ENCODE results near the gene ATP5PB.

The ATP5PB gene

GRCh38 chr1:111474106-111474505 lies 24.8 kb downstream of the ATP5PB start:
- no peak for DNase-seq (ENCODE audit: extremely low read depth in 1 of 2, low read depth in 1 of 2)

GRCh38 chr1:111474521-111474920 lies 25.3 kb downstream of the ATP5PB start:
- DNase-seq (ENCODE audit: extremely low read depth in 1 of 2, low read depth in 1 of 2) = no peak

- peak; percentile 25 to 49 for DNase-seq (ENCODE audit: extremely low read depth in 1 of 2, low read depth in 1 of 2)
Measured at GRCh38 chr1:111475701-111476100, 26.4 kb downstream of the ATP5PB start.

- no peak for DNase-seq (ENCODE audit: extremely low read depth in 1 of 2, low read depth in 1 of 2)
Measured at GRCh38 chr1:111476214-111476613, 26.9 kb downstream of the ATP5PB start.

GRCh38 chr1:111476761-111477309 lies 27.6 kb downstream of the ATP5PB start:
- no peak for DNase-seq (ENCODE audit: extremely low read depth in 1 of 2, low read depth in 1 of 2)

- no peak for DNase-seq (ENCODE audit: extremely low read depth in 1 of 2, low read depth in 1 of 2)
Measured at GRCh38 chr1:111480674-111481073, 31.4 kb downstream of the ATP5PB start.

GRCh38 chr1:111481387-111482221 lies 32.3 kb downstream of the ATP5PB start:
- peak in 1 of 2 donors; percentile 32 for DNase-seq (ENCODE audit: extremely low read depth in 1 of 2, low read depth in 1 of 2)

GRCh38 chr1:111483166-111483565 lies 33.9 kb downstream of the ATP5PB start:
- no peak for DNase-seq (ENCODE audit: extremely low read depth in 1 of 2, low read depth in 1 of 2)

- DNase-seq (ENCODE audit: extremely low read depth in 1 of 2, low read depth in 1 of 2) = no peak
Measured at GRCh38 chr1:111483876-111484275, 34.6 kb downstream of the ATP5PB start.

GRCh38 chr1:111484391-111485026 lies 35.2 kb downstream of the ATP5PB start:
- no peak for DNase-seq (ENCODE audit: extremely low read depth in 1 of 2, low read depth in 1 of 2)

GRCh38 chr1:111486431-111486830 lies 37.2 kb downstream of the ATP5PB start:
- DNase-seq (ENCODE audit: extremely low read depth in 1 of 2, low read depth in 1 of 2) = no peak

- DNase-seq (ENCODE audit: extremely low read depth in 1 of 2, low read depth in 1 of 2) = no peak
Measured at GRCh38 chr1:111487133-111487532, 37.9 kb downstream of the ATP5PB start.

- DNase-seq (ENCODE audit: extremely low read depth in 1 of 2, low read depth in 1 of 2) = no peak
Measured at GRCh38 chr1:111488669-111489068, 39.4 kb downstream of the ATP5PB start.

GRCh38 chr1:111489604-111490003 lies 40.3 kb downstream of the ATP5PB start:
- no peak for DNase-seq (ENCODE audit: extremely low read depth in 1 of 2, low read depth in 1 of 2)

- no peak for DNase-seq (ENCODE audit: extremely low read depth in 1 of 2, low read depth in 1 of 2)
Measured at GRCh38 chr1:111490220-111490619, 41.0 kb downstream of the ATP5PB start.

GRCh38 chr1:111491070-111491469 lies 41.8 kb downstream of the ATP5PB start:
- DNase-seq (ENCODE audit: extremely low read depth in 1 of 2, low read depth in 1 of 2) = no peak

GRCh38 chr1:111496398-111496797 lies 47.1 kb downstream of the ATP5PB start:
- DNase-seq (ENCODE audit: extremely low read depth in 1 of 2, low read depth in 1 of 2) = no peak

- no peak for DNase-seq (ENCODE audit: extremely low read depth in 1 of 2, low read depth in 1 of 2)
Measured at GRCh38 chr1:111497592-111497991, 48.3 kb downstream of the ATP5PB start.

- no peak for DNase-seq (ENCODE audit: extremely low read depth in 1 of 2, low read depth in 1 of 2)
Measured at GRCh38 chr1:111499026-111499785, 49.9 kb downstream of the ATP5PB start.

- no peak for DNase-seq (ENCODE audit: extremely low read depth in 1 of 2, low read depth in 1 of 2)
Measured at GRCh38 chr1:111501645-111502044, 52.4 kb downstream of the ATP5PB start.

GRCh38 chr1:111503585-111504060 lies 54.4 kb downstream of the ATP5PB start, which contains the start of the genes ADORA3 and TMIGD3:
TSS of gene ADORA3 (minus strand) at chr1:111503633. CDS start at chr1:111503354, 279 bp downstream.
TSS of gene TMIGD3 (minus strand) at chr1:111503633. CDS start at chr1:111503354, 279 bp downstream.
- DNase-seq (ENCODE audit: extremely low read depth in 1 of 2, low read depth in 1 of 2) = no peak
